GM18870 (cell line): ENCODE results near the gene PCDHGC4.

Experiments
- ATAC-seq: cut with Tn5 transposase; IDR thresholded peaks from one replicate; pipeline ENCODE4 v1.9.1; 2021; ENCODE audit warnings: moderate library complexity; ENCODE audit not compliant: unreplicated experiment

PCDHGC4 gene

DNA sequence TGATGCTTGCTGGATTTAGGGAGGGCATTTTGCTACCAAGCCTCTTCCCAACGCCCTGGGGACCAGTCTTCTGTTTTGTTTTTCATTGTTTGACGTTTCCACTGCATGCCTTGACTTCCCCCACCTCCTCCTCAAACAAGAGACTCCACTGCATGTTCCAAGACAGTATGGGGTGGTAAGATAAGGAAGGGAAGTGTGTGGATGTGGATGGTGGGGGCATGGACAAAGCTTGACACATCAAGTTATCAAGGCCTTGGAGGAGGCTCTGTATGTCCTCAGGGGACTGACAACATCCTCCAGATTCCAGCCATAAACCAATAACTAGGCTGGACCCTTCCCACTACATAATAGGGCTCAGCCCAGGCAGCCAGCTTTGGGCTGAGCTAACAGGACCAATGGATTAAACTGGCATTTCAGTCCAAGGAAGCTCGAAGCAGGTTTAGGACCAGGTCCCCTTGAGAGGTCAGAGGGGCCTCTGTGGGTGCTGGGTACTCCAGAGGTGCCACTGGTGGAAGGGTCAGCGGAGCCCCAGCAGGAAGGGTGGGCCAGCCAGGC lies 27.0 kb downstream of the PCDHGC4 start:
- no peak for ATAC-seq

DNA sequence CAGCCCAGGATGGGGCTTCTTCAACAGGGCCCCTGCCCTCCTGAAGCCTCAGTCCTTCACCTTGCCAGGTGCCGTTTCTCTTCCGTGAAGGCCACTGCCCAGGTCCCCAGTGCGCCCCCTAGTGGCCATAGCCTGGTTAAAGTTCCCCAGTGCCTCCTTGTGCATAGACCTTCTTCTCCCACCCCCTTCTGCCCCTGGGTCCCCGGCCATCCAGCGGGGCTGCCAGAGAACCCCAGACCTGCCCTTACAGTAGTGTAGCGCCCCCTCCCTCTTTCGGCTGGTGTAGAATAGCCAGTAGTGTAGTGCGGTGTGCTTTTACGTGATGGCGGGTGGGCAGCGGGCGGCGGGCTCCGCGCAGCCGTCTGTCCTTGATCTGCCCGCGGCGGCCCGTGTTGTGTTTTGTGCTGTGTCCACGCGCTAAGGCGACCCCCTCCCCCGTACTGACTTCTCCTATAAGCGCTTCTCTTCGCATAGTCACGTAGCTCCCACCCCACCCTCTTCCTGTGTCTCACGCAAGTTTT lies 27.6 kb downstream of the PCDHGC4 start:
- ATAC-seq, result no peak

DNA sequence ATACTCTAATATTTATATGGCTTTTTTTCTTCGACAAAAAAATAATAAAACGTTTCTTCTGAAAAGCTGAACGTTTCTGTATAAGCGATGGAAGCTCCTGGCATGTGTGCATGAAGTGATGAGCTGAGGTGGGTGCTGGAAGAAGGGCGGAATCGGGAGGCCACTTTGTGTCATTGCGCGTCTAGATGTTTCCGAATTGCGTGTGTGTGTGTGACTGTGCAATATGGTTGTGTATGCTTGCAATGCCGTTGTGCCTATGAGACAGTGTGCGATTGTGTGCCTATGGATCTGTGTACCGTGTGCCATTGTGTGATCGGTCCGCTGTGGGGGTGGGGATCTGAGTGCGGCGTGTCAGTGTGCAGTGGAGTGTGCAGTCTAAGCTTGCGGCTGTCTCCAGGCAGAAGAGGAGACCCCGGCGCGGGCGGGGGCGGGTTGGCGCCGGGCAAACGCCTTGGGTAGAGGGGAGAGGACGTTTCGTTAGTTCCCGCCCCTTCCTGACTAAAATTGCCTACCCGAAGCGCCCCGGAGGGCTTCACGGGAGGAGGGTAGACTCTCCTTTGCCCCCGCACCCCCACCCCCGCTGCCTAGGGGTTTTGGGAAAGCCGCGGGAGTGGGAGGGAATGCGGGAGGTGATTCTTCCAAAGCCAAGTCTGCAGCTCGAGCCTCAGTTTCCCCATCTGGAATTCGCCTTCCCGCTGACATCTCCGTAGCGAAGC lies 28.2 kb downstream of the PCDHGC4 start:
- no peak for ATAC-seq

DNA sequence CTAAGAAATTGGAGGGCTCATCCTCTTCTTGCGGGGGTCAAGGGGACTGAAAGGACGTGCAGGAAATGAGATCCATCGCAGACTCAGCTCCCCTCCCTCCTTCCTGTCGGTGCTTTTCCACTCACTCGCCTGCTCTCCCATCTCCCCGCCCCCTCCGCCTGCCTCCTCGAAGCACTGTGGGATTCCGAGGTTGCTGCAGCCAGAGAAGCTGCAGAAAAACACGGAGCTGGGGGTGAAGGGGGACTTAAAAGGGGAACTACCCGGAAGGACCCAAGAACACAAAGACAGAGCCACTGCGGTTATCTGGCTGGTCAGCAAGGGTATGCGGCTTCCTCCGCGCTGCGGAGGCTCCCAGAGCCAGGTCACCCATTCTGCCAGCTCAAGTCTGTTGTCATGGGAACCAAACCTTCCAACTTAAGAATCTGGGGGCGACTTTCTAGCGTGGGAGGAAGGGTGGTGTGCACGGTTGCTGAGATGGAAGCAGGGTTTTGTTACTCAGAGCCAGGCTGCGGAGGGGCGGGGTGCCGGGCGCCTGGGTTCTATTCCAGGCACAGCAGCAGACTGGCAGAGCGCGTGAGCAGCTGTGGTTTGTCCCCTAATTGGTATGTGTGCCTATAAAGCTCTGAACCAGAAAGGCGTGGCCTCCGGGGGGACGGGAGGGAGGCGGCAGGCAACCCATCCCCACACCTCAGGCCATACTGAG lies 28.9 kb downstream of the PCDHGC4 start:
- ATAC-seq, result no peak

DNA sequence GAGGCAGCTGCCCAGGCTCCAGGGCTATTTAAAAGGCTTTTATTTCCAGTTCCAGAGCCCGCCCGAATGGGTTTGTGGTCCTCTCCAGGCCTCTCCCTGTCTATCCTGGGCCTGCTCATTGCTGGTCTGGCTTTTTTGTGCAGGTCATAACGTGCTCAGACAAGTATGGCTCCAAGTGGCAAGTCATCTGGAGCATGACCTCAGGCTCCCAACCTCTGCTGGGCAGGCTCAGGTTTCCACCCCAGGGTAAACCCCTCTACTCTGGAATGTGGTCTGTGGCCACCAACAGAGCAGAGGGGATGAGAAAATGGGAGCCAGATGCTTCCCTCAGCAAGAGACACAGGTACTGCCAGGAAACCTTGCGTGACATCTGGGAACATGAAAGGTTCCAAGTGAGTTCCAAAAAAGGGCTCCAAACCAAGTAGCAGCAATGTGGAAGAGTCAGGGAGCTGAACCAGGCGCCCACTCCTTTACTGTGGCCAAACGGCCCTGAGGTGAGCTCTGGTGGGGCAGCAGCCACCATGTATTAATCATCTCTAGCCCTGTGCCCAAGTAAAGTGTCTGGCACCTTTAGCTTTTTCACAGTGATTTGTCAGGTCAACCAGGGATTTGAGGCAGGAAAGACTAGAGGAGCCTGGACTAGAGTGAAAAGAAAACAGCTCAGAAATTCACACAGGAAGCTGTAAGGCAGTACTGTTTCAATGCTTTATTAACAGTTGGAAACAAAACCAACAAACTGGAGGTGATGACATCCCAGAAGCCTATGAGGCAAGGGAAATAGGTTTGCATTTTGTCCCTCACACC lies 29.7 kb downstream of the PCDHGC4 start:
- no peak for ATAC-seq

DNA sequence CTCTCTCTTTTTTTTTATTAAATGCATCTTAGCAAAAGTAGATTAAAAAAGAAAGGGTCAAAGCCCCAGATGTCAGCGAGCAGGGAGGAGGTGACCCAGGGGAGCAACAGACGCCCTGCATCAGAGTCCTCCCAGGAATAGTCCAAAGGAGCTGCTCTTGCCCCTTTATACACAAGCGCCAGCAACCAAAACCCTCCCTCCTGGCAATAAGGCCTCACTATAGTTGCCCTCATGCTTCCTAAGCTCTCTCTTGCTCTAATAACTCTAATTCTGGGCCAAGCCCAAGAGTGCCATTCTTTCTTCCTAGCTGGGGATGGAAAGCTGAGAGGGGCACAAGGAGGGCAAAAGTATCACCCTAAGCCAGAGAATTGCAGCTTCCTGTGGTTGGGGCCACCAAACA lies 30.3 kb downstream of the PCDHGC4 start:
- no peak for ATAC-seq

DNA sequence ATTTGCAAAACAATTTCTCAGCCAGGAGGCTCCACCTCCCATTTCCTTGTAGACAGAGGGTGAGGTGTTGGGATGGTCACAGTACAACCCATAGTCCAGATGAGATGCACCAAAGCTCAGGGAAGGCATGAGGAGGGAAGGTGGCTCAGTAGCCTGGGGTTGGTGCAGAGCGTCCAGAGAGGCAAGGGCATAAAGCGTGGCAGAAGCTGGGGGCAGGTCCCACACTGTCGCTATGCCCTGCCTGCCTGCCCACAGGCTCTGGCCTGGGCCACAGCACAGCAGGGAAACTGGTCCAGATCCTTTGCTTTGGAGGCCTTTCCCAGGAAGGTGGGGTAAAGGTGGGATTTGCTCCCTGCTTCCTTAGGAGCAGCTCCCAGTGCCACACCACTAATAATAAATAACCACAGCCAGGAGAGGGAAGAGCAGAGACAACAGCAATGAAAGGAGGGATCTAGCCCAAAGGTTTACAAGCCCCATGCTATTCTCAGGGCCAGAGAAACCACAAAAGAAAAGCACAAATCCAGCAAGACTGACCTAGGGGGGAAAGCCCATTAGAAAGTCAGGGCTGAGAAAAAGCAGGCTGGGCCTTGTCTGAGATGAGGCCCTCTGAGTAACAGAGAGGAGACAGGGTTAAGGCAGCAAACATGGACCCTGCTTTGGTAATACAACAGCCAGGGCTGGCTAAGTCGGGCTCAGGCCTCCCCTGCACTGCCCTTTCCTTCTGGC lies 31.3 kb downstream of the PCDHGC4 start:
- no peak for ATAC-seq

DNA sequence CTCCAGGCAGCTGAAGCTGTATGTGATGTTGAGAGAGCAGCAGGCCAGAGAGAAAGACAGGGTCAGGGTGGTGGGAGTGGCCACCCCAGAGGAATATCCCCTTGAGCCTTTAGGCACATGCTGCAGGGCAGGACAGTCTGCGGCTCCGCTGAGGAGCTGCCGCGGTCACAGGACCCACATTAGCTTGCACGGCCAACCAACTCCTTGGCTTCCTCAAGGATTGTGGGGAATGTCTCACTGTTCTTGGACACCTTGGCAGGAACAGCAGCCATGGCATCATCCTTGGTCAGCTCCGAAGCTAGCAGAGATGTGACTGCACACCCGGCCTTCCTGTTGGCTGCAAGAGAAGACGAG lies 31.8 kb downstream of the PCDHGC4 start:
- ATAC-seq, result no peak

DNA sequence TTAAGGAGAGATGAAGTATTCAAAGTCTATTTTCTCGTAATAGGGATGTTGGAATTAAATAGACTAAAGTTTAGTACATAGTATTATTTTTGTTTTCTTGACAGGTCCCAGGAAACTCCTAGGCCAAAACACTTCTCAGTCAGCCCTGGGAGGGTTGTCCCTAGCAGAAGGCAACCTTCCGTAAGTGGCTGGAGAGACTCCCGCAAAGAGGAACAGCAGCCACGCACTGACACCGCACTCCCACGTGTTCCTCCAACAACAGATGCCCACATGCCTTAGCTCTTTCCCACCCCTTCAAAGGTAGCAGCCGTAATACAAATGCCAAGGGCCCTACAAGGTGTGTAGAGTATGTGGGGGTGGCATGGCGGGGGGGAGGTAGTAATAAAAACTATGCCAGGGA lies 32.5 kb downstream of the PCDHGC4 start:
- no peak for ATAC-seq

DNA sequence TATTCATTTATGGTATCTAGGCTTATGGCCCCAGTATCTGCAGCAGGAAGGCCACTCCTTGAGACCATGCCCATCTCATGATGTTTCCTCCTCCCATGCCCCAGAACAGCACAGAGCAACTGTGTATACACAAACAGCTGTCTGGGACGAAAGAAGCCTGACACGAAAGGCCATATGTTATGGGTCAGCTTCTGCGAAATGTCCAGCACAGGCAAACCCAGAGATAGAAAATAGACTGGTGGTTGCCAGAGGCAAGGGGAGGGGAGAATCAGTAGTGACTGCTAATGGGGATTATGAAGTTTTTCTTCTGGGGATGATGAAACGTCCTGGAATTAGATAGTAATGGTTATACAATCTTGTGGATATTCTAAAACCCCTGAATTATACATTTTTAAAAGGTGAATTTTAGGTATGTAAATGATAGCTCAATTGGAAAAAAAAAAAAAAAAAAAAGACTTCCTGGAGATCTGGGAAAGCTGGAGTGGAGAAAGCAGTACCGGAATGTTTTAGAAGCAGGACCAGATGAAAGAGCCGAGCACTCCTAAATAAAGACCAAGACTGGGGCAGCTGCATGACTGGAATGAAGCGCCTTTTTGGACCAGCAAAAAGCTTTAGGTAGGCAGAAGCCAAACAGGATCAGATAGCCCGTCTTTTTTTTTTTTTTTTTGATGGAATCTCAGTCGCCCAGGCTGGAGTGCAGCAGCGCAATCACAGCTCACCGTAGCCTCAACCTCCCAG lies 33.2 kb downstream of the PCDHGC4 start:
- no peak for ATAC-seq

DNA sequence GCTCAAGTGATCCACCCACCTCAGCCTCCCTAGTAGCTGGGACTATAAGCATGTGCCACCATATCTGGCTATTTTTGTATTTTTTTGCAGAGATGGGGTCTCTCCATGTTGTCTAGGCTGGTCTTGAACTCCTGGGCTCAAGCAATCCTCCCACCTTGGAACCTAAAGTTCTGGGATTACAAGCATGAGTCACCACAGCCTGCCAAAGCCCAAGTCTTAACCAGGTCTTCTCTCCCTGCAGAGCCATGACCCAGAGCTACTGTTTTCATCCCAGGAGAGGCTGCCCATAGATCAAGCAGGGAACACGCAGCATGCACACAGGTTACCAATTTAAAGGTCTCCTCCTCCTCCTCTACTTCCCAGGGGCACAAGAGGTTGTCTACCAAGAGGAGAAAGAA lies 33.8 kb downstream of the PCDHGC4 start:
- no peak for ATAC-seq

DNA sequence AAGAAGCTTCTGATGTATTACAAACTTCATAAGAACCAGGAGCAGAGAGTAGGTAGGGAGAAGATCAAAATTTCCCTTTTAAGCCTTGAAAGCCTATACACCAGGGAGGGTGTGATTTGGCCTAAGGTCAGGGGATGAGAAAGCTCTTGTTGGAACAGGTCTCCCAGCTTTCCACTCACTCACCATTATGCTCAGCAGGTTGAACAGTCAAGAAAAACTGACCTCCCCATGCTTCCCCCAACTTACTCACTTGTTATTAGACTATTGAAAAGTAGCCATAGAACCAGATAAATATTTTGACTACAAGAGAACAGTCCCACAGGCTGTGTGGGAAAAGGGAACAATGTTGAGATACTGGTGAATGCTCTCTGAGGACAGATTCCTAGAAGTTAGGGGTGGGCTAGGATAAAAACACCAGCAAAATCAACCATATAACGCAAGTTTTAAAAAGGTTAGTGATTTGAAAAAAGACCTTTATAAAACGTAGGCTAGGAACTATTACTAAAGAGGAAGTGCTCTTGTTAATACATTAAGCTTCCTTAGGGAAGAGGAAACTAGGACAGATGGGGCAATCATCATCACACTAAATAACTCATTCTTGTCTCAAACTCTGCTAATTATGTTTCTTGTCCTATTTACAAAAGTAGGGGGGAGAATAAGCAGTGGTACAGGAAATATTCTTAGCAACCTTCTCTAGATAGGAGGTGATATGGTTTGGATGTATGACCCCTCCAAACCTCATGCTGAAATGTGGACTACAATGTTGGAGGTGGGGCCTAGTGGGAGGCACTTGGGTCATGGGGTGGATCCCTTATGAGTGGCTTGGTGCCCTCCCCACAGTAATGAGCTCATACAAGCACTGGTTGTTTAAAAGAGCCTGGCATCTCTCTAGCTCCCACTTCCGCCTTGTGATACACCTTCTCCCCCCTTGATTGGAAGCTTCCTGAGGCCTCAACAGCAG lies 35.1 kb downstream of the PCDHGC4 start:
- ATAC-seq, result no peak

DNA sequence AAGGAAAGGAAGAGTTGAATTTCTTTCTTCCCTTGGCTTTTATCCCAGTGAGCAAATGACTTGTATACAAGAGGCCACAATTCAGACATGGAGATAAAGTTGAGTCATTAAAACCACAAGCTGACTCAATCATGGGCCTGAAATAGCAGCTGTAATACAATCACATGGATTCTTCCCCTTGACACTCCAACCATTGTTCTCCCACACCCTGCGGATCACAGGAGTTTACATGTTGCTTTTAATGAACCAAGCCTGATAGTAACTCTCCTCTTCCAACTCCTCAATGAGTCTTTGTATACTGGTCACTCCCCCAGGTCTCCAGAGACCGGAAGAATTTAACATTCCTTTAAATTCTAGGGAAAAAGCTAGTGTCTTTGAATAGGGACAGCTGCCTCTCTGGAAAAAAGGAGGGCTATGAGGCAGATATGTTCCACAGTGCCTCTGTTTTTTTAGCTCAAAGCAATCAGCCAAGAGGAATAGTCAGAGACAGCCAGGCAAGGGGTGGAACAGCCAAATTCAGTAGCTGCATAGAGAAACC lies 36.5 kb downstream of the PCDHGC4 start:
- ATAC-seq, result no peak

DNA sequence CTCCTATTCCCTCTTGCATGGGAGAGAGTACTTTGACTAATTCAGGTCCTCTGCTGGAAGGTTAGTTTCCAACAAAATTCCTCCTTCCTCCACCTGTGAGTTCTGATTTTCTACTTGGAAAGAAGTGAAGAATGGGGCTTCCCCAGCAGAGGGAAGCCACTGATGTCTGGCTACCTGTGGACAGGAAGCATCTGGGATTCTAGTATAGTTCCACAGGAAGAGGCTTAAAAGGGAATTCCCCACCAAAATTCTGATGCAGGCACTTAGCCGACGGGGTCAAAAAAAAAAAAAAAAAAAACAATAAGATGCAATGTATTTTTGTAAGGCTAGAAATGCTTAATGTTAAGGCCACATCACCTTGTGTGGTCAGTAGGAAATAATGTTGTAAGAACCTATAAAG lies 37.5 kb downstream of the PCDHGC4 start:
- ATAC-seq, result no peak

DNA sequence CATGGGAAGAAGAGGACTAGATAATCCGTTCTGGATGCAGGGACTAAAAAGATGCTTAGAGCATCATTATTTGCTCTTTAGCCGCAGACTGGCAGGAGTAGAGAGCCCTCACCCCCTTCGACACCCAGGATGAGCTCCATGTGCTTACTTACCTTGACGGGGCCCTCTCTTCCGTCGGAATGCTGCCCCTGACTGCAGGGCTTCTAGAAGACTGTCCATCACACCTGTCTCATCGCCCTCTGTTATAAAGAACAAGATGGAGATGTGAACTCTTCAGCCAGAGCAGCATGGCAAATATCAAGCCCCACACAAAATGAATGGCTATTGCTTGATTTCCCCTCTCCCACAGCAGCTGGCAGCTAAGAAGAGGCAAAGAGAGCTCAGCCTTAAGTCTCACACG lies 39.2 kb downstream of the PCDHGC4 start:
- ATAC-seq, result no peak

DNA sequence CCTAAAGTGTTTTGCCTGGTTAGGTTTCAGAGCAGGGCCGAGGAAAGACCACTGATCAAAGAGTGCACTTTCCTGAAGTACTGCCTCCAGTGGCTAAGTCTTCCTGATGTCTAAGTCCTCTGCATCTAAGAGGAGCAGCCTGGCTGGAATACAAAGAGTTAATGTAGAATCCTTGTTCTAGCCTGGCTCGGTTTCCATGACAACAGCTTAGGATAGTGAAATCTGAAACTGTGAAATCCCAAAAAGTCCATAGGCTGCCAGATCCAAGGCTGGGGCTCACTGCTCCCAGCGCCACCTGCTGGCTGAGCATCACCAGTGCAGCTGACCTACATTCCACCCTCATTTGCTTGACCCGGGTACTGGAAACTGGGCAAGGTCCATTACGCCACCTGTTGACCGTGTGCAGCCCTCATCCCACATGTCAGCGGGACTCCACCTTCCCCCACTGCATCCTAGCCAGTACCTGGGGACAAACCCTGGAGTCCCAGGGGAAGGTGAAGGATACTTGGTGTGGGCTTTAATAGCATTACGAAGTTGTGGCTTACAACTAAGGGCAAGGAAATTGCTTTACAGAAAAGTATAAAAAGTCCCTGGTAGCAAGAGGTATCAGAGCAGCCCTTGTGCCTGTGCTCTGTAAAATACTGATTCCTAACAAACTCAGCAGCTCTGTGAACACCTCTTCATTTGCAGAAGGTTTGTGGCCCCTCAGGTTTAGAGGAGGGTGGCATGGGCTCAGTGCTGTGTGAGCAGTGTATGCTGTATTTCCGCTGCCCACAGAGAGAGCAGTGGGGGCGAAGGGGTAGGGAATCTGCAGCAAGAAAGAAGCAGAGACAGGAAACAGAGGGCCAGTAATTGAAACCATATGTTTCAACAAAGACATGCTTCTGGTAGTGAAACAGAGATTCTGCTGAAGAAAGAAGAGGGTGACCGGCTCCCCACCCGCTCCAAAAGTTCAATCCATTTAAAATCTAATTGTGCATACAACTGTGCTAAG lies 40.1 kb downstream of the PCDHGC4 start:
- peak; percentile 61 for ATAC-seq

DNA sequence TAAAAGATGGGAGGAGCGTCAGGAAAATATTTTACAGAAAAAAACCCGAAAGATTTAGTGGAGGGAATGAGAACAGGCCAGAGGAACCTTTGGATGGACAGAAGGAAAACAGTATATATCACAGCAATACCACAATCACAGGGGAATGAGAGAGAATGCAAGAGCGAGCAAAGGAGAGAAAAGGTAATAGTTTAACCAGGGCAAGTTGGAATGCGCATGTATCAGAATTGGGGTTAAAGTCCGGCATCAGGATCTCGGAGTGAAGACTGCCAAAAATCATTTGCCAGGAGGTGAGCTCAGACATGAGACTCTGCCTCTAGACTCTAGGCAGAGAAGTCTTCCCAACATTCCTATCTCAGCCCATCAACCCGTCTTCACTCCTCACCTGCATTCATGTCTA lies 40.8 kb downstream of the PCDHGC4 start:
- no peak for ATAC-seq

DNA sequence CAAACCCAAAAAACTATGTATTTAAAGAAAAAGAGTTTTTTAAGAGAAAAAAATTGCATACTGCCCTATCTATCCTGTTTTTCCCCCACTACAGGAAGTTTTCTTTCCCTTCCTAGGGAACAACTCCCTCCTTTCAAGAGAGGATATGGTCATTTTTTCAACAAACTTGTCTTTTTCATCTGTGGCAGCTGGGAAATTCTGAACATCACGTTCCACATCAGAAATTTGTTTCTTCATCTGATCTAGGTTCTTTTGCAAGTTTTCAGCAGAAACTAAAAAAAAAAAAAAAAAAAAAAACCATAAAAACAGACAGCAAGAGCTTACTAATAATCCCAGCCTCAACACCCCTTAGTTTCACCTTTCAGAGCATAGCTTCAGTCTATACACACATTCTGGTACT lies 42.6 kb downstream of the PCDHGC4 start:
- ATAC-seq, result no peak
